RPMI8226 (cell line): ENCODE measurements around the gene PRR15L.
A peak's percentile ranks its signal among the peaks of the same experiment; 100 is the strongest.
"Not testable (repeated sequence)": the region's sequence is repeated elsewhere in the genome, so short reads cannot be mapped to it uniquely, and the experiment has no call there.

Source experiments
- DNase-seq: peaks from one replicate; pipeline ENCODE4 v3.0.0-alpha.2; 2015

Gene PRR15L

DNA sequence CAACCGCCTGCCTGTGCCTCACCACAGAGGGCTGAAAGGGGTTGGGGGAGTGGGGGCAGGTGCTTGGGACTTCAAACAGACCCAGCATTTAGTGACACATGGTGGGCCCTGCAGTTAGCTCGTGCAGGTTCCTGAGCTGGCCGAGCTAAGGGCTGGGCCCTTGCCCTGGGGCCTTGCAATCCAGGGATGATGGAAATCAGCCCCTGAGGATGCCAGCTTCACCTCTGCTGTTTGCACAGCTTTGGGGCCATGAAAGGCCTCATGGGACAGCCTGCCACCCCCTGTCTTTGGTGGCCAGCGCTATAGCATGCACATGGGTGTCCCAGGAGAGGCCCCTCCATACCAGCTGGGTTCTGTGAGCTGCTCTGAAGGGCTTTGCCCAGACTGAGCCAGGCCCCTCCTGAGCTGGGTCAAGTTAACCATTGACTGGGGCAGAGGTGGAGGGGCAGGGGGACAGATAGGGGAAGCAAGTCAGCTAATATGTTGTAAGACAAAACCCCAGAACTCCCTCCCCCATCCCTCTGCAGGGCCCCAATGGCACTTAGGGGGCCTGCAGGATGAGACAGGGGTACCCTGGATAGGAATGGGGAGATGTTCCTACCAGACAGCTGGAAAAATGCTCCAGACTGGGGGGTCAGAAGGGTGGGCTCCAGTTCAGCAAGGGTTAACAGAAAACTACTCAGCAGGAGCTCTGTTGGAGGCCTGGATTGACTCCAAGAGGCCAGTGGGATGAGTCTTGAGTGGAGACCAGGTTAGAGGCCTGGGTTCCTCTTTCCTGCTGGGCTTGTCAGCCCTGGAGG, 692 bp downstream of the PRR15L start:
- DNase-seq = peak; percentile 38

GRCh38 chr17:47955497-47956461, 1.9 kb downstream of the PRR15L start:
- no peak for DNase-seq

DNA sequence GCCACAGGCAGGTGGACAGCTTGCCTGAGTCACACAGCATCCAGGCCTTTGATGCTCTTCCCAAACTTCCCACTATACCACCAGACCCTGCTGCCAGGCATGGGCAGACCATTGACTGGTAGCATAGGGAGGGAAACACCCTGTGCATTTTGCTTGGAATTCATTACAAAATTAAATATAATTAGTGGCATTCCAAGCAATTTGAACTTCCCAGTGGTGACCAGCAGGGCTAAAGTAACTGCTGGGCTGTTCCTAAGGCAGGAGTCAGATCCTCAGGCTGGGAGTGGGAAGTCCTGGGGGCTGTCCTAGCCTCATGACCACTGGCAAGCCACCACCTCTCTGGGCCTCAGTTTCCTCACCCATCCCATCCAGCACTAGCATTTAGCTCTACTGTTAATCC, 3.8 kb downstream of the PRR15L start:
- DNase-seq = no peak

DNA sequence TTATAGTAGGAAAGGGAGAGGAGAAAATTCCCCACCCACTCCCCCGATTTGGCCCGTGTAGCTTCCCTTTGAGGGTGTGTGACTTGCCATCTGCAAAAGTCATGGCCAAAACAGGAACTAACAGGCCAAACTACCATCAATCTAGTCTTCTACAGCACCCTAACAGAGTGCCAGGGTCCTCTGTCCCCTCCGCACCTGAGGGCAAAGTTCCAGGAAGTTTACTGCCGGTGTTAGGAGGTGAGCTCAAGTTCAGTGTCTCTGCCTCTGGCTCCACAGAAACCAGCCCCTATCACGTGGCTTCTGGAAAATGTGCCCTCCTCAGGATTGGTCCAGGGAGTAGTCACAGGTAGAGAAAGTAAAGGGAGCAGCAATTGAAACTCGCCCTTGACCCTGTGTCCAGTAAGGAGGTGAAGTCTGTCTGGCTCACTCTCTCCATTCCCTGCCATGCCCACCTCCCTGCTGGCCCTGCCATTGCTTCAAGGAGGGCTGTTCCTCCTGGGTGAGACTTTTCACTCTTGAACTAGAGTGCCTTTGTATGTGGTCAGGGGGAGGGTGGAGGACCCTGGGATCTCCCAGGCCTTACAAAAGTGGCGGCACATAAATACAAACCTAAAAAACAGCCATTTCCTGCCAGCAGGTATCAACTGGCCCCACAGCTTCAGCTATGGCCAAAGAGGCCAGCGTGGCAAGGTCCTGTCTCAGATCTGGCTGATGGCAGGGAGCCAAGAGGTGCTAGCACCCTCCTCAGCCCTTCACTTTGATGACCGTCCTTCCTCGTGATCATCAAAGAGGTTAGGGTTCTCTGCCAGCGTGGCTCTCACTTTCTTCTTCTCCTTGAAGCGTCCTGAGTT, 5.3 kb downstream of the PRR15L start:
- DNase-seq = no peak

DNA sequence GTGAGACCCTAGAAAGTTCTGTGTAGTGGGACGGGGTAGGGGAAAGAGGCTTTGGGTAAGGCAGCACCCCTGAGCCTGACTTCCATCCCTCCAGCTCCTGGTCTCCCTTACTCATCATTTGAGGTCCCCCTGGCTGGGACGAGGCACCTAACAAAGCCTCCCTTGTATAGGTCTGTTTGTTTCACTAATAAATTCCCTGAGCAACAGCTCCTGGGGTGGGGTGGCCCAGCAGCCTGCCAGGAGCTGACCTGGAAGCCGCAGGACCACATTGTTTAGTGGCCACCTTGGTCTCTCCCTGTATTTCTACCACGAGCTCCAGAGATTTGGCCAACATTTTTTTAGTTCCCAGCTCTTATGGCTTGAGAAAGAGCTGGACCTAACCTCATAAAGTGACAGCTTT, 7.2 kb downstream of the PRR15L start:
- DNase-seq = no peak

GRCh38 chr17:47949946-47950345, 7.7 kb downstream of the PRR15L start:
- DNase-seq = peak; percentile 70

- DNase-seq = peak; percentile 90
Measured at GRCh38 chr17:47949197-47949759, 8.4 kb downstream of the PRR15L start.

DNA sequence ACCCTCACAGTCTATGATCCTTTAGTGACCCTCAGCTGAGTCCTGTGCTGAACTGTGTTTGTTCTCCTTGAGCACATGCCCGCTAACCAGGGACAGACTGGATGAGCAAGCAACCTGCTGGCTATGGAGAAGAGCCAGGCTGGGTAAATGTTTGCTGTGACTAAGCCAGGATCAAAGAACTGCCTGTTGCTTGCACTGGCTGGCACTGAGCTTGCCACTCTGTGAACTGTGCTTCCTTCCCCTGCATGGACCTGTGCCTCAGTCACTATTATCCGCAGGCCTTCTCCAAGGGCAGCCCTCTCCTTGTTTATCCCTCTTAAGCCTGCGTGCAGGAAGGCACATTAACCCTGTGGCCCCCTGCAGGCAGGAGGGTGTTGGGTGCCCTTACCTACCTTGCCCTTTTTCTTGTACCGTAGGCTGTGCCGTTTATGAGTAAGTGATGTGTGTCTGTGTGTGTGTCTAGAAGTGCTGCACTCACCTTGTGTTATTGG, 8.9 kb downstream of the PRR15L start:
- no peak for DNase-seq

GRCh38 chr17:47946929-47947397, 10.7 kb downstream of the PRR15L start:
- DNase-seq = peak; percentile 78

DNA sequence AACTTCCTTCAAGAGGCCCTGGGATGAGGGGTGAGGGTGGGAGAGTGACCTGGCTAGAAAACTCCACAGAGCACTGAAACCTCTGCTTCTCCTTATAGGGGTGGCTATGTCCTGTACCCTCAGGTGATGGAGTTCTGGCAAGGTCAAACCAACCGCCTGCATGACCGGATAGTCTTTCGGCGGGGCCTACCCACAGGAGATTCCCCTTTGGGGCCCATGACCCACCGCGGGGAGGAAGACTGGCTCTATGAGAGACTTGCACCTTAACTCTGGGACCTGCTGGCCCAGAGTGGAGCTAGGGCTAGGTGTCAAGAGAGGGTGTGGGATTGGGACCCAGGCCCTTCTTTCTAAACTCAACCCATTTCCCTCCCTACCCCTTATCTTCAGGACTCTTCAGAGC, 11.2 kb downstream of the PRR15L start:
- DNase-seq = no peak

DNA sequence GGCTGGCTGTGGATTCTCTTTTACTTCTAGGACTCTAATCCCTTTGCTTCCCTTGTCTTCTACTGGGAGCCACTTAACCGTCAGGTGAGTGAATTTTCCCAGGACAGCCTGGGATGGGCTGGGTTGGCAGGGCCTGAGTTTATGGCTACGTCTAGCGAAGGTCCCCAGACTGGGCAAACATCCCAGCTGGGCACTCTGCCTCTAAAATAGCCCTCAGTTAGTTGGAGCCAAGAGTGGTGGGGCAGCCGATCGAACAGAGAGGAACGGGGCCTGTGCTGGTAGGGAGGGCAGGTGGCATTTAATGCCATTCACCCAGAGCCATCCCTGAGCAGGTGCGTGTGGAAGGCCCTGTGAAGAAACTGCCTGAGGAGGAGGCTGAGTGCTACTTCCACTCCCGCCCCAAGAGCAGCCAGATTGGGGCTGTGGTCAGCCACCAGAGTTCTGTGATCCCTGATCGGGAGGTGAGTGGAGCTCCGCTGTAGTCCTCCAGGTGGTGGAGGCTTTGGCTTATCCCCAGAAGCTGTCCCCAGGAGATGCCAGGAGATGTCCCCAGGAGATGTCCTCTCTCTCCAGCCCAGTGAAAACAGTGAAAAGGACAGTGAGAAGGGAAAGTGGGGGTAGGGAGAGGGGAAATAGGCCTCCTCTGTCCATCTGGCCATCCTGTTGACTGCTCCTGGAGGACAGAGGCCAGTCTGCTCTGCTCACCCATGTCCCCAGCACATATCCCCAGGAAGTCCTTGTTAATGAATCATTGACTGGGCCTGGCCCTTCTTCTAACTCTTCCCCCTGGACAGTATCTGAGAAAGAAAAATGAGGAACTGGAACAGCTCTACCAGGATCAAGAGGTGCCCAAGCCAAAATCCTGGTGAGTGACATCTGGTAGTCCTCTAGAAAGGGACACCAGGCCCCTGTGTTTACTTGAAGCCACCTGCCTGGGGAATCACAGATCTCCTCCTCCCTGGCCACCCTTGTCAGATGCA, 11.9 kb downstream of the PRR15L start:
- no peak for DNase-seq

- no peak for DNase-seq
Measured at GRCh38 chr17:47945080-47945479, 12.6 kb downstream of the PRR15L start.

DNA sequence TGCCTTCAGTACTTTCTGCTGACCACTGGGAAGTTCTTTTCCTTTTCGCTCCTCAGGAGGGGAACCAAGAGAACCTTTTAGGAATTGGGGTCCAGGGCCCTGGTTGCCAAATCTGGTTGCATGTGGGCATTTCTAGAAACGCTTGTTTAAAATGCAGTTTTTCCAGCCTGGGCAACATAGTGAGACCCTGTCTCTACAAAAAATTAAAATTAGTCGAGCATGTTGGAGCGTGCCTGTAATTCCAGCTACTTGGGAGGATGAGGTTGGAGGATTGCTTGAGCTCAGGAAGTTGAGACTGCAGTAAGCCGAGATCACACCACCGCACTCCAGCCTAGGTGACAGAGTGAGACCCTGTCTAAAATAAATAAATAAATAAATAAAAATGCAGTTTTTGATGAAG, 15.1 kb downstream of the PRR15L start:
- DNase-seq = no peak

DNA sequence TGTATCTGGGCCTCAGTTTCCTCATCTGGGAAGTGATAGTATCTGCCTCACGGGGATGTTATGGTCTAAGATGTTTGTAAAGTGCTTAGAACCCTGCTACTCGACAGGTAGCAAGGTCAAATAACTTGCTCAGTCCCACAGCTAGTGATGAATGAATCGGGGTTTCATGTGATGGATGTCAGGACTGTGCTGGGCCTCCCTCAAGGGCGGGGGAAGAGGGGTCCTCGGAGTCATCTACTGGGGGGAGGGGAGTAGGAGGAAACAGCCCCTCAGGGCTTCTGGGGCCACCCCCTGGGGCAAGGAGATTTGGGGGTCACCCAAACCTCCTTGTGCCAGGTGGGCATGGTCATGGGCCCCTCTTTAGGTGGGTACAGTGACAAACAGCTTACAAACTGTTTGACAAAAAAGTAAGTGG, 15.6 kb downstream of the PRR15L start:
- no peak for DNase-seq

DNA sequence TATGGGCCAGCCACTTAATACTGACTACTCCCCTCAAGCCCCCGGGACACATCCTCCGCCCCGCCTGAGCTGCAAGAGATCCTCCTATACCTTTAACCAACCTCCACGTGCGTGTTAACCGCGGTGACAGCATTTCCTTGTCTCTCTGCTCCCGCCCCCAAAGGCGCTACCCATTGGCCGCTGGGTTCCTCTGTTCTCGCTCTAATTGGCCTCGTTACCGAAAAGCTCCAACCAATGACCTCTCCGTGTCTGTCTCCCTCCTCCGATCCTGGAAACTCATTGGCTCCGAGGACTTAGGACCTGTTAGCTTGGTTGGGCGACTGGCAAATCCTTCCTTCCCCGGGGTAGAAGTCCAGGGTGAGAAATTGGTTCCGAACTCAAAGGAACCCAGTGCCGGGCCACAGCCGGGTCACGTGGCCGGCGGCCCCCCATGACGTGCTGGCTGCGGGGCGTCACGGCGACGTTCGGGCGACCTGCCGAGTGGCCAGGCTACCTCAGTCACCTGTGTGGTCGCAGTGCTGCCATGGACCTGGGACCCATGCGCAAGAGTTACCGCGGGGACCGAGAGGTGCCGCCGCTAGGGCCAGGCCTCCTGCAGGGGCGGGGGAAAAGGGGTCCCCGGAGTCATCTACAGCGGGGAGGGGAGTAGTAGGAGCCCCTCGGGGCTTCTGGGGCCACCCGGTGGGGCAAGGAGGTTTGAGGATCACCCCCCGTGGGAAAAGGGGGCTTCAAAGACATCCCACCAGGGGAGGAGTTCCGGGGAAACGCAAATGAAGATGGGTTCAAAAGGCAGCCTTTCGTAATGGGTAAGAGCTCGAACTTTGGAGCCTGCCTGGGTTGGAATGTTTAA, 16.2 kb downstream of the PRR15L start, which contains the start of gene PNPO:
TSS of gene PNPO (plus strand) at position 326 of the 850 bp plus-strand sequence. CDS start at position 431, 105 bp downstream.
- DNase-seq = peak; percentile 94

DNA sequence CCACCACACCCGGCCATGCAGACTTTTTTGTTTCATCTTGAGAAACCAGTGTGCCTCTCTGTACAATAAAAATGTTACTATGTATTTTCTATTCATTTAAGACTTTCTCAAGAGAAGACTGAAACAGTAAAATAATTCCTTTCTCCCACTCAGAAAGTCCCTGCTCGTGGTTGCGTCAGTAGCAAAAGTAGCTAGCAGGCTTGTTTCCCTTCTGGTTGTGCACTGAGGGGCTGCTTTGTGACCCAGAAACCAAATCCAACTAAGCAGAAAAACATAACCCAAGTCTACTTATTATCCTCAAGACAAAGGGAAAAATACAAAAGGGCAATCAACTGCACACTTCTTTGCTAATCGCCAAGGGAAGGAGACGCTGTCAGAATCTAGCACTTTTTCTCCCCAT, 19.7 kb downstream of the PRR15L start:
- DNase-seq = no peak

DNA sequence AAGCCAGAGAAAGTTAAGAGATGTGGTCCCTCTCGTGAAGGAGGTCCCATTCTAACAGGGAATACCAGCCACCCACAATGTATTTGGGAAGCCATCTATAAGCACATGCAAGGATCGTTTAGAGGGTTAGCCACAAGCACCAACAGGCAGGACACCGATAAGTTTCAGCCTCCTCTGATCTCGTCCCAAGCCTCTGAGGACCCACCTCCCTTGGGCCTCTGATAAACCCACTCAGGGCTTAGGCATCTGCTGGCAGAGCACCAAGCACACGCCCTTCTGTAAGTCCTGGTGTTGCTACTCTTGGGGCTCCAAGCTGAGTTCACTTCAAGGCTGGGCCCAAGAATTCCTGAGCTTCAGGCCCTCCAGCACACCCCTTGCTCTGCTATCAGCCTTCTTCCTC, 21.7 kb downstream of the PRR15L start:
- no peak for DNase-seq

GRCh38 chr17:47935468-47935867, 22.2 kb downstream of the PRR15L start:
- DNase-seq = not testable (repeated sequence)

- DNase-seq = no peak
Measured at GRCh38 chr17:47934856-47935255, 22.8 kb downstream of the PRR15L start.

DNA sequence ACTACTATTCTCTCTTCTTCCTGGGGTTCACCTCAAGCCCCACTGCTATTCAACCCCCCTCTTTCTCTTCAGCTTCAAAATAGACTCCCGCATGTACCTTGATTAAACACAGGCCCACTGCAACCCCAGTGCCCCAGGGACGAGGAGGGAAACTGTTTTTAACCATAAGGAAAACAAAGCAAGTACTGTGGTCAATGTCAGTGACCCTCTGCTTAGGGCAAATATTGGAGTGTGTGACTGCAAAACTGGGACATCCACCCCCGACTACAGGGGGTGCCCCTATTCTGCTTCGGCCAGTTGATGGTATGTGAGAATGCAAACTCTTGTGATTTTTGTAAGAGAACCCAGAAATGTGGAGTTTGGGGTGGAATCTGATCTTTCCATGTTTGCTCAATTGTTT, 25.8 kb downstream of the PRR15L start:
- no peak for DNase-seq
